Embryonic facial prominence (tissue), 1 donor: ENCODE data around the gene PDXK.

Source experiments
- DNase-seq: peaks from one replicate; pipeline ENCODE4 v3.0.0-alpha.2; 2016; ENCODE audit errors: extremely low spot score

PDXK gene

DNA sequence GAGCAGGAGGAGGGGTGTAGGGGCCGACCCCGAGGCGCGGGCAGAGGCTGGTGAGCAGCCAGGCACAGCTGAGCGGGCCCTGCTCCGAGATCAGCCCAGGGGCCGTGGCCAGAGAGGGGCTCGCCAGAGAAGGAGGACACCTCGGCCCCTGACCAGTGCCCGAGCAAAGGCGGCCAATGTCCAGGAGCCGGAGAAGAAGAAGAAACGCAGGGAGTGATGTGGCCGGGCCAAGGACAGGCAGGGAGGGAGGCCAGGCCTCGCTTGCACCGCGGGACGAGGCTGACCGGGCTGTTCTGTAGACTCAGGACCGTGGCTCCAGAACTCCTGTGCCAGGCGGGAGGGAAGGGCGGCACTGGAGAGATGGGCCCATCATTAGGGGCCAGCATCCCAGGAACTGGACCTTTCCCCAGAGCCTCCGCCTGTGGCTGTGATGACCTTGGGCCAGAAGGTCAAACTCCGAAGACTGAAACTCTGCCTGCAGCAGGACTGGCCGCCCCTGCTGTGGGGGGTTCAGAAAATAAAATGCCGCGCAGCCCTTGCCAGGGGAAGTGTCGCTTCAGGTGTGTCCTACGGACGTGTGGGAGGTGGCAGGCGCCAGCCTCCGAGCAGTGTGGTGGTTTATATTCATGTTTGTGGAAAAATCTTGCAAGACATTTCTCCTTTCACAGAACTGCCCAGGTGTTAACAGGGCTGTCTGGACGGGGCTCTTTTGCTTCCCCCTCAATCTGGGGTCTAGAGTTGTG lies 84.8 kb downstream of the PDXK start:
- no peak for DNase-seq

DNA sequence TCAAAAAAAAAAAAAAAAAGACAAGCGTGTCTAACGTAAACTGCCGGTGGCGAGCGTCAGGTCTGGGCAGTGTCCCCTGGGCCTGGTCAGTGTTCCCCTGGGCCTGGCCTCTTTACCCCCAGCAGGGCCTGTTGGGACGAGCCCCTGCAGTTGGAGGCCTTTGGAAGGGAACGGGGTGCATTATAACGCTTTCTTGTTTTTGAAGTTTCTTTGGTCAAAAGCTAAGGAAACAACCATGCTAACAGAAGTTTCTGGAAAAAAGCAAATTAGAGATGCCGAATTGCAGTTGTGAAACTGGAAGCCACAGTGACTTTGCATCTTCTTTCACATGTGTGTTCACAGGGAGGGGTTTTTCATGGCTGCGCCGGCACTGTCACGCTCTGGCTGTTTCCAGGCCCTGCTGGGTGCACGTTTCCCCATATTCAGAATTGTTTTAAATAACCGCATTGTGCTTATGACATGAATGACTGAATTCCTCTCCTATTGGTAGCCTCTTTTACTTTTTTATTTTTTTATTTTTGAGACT lies 86.4 kb downstream of the PDXK start:
- no peak for DNase-seq

DNA sequence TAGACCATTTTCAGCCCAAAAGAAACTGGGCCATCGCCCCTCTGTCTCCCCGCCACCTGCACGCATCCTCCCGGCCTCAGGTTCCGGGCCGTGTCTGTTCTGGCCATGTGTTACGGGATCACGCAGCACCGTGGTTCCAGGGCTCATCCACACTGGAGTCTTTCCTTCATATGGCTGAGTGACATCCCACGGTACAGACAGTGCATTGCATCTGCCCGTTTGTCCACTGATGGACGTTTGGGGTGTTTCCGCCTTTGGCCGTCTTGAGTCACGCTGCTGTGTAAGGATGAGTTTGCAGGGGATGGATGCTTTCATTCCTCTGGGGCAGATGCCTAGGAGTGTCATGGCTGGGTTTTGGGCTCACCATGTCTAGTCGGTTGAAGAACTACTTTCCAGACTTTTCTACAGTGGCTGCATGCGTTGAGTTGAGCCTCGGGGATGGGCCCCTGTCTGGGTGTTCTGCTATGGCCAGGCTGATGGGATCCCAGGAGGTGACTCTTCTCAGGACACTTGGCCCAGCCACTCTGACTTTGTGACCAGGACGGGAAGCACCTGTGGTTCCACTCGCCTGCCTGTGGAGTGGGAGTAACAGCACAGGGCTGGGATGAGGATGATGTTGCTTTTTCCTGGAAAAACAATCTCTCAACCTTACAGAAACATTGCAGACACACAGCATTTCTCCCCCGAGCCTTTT lies 87.2 kb downstream of the PDXK start:
- DNase-seq: no peak

DNA sequence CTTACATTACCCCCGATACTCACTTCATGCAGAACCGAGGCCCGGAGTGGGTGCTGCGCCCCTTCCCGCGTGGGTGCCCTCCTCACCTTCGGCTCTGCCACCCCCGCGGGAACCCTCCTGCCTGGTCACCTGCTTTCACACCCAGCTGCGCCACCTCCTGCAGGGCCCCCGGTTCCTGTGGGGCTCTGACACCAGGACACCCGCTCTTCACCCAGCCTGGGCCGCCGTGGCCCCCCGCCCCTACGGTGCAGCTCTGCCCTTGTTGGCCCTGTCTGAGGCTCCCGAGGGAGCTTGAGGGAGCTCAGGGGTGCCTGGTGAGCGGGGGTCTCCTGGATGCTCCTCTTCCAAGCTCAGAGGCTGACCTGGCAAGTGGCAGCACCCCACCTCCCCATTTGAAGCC lies 89.4 kb downstream of the PDXK start:
- DNase-seq: no peak

DNA sequence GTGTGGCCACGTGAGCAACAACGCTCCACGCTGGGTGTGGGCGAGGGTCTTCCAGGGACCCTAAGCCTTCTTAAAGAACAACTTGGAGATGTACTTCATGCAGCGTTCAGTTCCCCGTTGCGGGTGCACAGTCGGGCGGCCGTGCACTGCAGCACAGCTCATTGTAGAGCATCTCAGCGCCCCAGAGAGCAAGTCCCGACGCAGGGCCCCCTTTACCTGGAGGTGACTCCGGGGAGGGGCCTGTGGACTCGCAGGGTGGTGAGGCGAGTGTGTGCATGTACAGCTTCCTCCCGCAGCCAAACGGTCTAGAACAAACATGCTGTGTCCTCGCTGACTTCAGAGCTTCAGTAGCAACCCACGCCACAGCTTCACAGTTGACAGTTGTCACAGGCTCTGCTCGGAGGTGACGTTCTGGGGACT lies 89.9 kb downstream of the PDXK start:
- DNase-seq: no peak

DNA sequence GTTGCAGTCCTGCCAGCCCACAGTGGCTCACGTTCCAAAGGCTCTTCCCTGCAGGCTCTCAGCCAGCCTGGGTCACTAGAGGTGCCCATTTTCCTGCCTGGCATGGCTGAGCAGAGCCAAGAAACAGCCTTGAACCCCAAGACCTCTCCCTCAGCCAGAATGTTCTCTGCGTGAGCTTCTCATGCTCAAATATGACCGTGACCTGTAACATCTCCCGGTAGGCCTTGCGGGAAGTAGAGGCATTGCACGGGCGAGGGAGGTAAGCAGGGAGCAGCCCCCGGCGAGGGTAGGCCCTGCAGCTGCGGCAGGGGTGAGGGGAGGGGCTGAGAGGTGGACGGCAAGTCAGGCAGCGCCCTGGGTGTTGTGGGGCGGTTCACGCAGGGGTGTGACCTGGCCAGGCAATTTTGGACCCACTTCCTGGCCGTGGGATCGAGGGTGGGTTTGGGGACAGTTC lies 90.4 kb downstream of the PDXK start:
- DNase-seq: no peak

DNA sequence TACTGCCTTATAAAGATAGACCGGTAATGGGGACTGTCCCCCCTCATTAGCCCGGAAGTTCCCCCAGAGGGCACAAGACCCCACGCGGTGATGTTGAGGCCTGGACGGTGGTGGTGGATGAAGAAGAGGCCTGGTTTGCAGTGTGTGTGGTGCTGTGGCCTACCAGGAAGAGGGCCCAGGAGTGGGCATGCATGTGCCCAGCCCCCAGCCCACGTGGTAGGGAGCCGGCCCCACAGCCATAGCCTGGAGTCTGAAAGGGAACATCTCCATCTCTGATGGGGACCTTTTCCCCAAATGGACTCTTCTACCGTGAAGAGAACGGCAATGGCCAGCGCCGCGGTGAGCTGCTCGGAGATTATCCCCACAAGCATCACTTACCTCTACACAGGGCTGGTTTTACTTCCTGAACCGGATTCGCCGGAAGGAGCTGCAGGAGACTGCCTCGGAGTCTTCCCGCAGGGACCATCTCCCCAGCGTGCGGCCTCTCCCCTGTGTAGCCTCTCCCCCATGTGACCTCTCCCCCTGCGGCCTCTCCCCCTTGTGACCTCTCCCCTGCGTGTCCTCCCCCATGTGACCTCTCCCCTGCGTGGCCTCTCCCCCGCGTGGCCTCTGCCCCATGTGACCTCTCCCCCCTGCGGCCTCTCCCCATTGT lies 91.0 kb downstream of the PDXK start:
- DNase-seq: no peak

DNA sequence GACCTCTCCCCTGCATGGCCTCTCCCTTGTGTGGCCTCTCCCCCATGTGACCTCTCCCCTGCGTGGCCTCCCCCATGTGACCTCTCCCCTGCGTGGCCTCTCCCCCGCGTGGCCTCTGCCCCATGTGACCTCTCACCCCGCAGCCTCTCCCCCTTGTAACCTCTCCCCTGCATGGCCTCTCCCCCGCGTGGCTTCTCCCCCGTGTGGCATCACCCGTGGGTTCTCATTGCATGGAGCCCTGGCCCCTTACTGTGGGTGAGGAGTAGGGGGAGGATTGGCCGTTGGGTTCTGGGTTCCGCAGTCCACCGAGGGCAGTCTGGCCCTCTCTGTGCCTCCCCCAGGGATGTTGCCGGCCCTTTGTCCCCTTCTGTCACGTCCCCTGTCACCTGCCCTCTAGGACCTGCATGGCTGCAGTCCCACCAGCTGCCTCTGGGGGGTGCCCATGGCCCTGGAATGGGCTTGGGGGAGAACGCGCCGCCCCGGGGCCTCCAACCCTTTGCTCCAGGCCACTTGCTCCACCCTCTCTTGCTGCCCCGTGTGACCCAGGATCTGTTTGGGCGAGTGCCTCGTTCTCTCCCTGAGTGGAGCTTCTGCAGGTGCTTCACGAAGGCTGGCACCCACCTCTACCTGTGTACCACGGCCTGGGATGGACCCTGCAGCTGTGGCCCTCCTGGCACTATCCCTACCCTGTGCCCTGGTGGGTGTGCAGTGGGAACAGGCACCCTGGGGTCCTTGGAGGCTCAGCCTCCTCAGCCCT lies 91.8 kb downstream of the PDXK start:
- DNase-seq: no peak

DNA sequence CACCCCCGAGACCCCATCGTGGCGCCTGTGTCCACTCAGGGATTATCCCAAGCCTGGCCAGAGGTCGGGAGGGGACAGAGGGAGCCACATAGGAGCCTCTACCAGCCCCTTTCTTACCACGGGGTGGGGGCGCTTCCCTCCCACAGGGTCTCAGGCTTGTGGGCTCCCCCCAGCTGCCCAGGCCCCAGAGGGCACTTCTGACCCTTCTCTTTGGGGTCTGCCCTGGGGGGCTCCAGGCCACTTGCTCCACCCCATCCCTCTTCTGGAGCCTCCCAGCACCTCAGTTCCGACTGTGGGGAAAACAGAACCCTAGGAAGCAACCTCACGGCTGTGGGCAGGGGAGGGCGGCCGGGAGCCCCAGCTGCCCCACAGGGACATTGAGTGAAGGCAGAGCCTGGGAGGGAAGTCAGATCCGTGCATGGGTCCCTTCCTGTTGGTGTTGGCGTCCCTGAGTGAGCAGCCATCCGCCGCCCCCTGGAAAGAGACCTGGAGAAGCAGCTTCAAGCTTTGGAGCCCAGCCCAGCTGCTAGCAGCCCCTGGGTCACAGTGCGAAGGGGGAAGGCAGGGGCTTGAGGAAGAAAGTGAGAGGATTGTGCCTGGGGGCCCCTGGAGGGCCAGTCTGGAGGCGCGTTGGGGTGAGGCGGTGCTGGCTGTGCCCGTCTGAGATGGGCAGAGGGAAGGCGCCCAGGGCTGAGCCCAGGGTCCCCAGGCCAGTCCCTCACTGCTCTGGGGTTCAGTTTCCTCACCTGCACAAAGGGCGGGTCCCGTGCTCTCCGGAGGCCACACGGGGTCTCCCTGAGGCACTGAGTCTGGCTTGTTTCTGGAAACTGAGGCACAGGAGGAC lies 92.6 kb downstream of the PDXK start:
- no peak for DNase-seq
